HCT116 (cell line): Measurements from ENCODE around the gene METTL27. TPM values are rescaled to one million over a fixed set of nuclear protein-coding genes. Genes with fewer than 3 reads are reported as not detected.

Experiments used
- ATAC-seq: fragments of 200-7000 bp; cut with Tn5 transposase; 2 replicates; pipeline ENCODE4 v1.9.1; 2020; ENCODE audit warnings: mild to moderate bottlenecking, moderate library complexity
- BruUV-seq: library from RNA; stranded (reverse); fragments of 400-500 nt; replicated peaks from 2 replicates; lab custom pipeline; 2021; lab: Mats Ljungman, UMichigan
- CTCF ChIA-PET: fragments of 300-600 bp; sonication (Branson Sonifier 250); formaldehyde crosslinking; loops from one replicate; lab custom pipeline; 2021; ENCODE audit warnings: antibody characterized with exemption; lab: Charles Lee
- POLR2A ChIA-PET: fragments of 300-600, 350-600 bp; sonication (Branson Sonifier 250); formaldehyde crosslinking; loops from one replicate; lab custom pipeline; 2021; ENCODE audit warnings: antibody characterized with exemption; lab: Charles Lee
- RAD21 ChIA-PET, 2 experiments: fragments of 300-600 bp; sonication (Branson Sonifier 250); formaldehyde crosslinking; loops; one replicate each; lab custom pipeline; 2023; ENCODE audit warnings: low total read pairs in 2 of 2; ENCODE audit not compliant: uncharacterized antibody in 2 of 2, unreplicated experiment in 2 of 2, low non-redundant PET in 1 of 2; lab: Charles Lee
- DNase-seq: peaks from one replicate; pipeline ENCODE4 v3.0.0-alpha.2; 2010; ENCODE audit warnings: low read depth, low spot score
- H2AFZ ChIP-seq: fragments of 200-600 bp; shearing (Covaris generic), sonication (generic); 2 replicates; pipeline ENCODE4 v1.6.1; 2017; ENCODE audit warnings: low read depth, mixed run types, mixed read lengths, antibody characterized with exemption, low read length; ENCODE audit not compliant: poor library complexity, severe bottlenecking
- H3K27ac ChIP-seq: 2 replicates; pipeline ENCODE4 v1.5.1; 2012; ENCODE audit warnings: low read depth, low read length
- H3K27me3 ChIP-seq: fragments of 200-600 bp; sonication (generic); 2 replicates; pipeline ENCODE4 v1.6.1; 2016; ENCODE audit warnings: mixed run types, low read length, mixed read lengths; ENCODE audit not compliant: insufficient read depth
- H3K36me3 ChIP-seq, 2 experiments: fragments of 200-500 bp in 1 of 2; fragments of 200-600 bp in 1 of 2; sonication (Bioruptor generic) in 1 of 2; sonication (generic) in 1 of 2; 2 replicates each; pipeline versions ENCODE4 v1.5.1 to v1.6.1; 2014 to 2016; ENCODE audit warnings: low read length in 2 of 2, inconsistent platforms in 1 of 2, mixed read lengths in 1 of 2, mixed run types in 1 of 2; ENCODE audit not compliant: insufficient read depth in 2 of 2, control insufficient read depth in 1 of 2
- H3K4me1 ChIP-seq, 2 experiments: fragments of 200-600 bp in 1 of 2; sonication (generic) in 1 of 2; 2 replicates each; pipeline versions ENCODE4 v1.5.1 to v1.6.1; 2012 to 2017; ENCODE audit warnings: low read length in 2 of 2, inconsistent platforms in 1 of 2, mild to moderate bottlenecking in 1 of 2, mixed read lengths in 1 of 2, mixed run types in 1 of 2, moderate library complexity in 1 of 2; ENCODE audit not compliant: insufficient read depth in 2 of 2, control insufficient read depth in 1 of 2
- H3K4me2 ChIP-seq: fragments of 200-600 bp; sonication (generic); 2 replicates; pipeline ENCODE4 v1.6.1; 2017; ENCODE audit warnings: mixed run types, low read length, mixed read lengths
- H3K4me3 ChIP-seq, 2 experiments: fragments of 200-600 bp in 1 of 2; sonication (generic) in 1 of 2; replicated peaks in 1 of 2; 2 replicates each; pipeline ENCODE4 v1.5.1; 2011 to 2016; ENCODE audit warnings: low read length in 2 of 2, control low read depth in 1 of 2, low read depth in 1 of 2, mild to moderate bottlenecking in 1 of 2, mixed read lengths in 1 of 2, mixed run types in 1 of 2
- H3K79me2 ChIP-seq: fragments of 200-600 bp; sonication (generic); 2 replicates; pipeline ENCODE4 v1.6.1; 2017; ENCODE audit warnings: mild to moderate bottlenecking, mixed run types, low read length, moderate library complexity, mixed read lengths; ENCODE audit not compliant: insufficient read depth
- H3K9ac ChIP-seq: fragments of 200-600 bp; sonication (generic); 2 replicates; pipeline ENCODE4 v1.6.1; 2016; ENCODE audit warnings: low read length, mixed read lengths
- H3K9me2 ChIP-seq: fragments of 200-600 bp; sonication (generic), shearing (Covaris generic); 2 replicates; pipeline ENCODE4 v1.6.1; 2017; ENCODE audit warnings: mixed run types, mild to moderate bottlenecking, moderate library complexity; ENCODE audit not compliant: insufficient read depth
- H3K9me3 ChIP-seq, 2 experiments: fragments of 200-500 bp in 1 of 2; fragments of 200-600 bp in 1 of 2; sonication (Bioruptor generic) in 1 of 2; sonication (generic) in 1 of 2; 2 replicates each; pipeline ENCODE4 v1.6.1; 2014 to 2017; ENCODE audit warnings: low read length in 2 of 2, mixed read lengths in 2 of 2, inconsistent platforms in 1 of 2, low read depth in 1 of 2, mild to moderate bottlenecking in 1 of 2, mixed run types in 1 of 2, moderate library complexity in 1 of 2; ENCODE audit not compliant: control insufficient read depth in 1 of 2, insufficient read depth in 1 of 2
- H4K20me1 ChIP-seq: fragments of 200-600 bp; sonication (generic), shearing (Covaris generic); 2 replicates; pipeline ENCODE4 v1.6.1; 2017; ENCODE audit warnings: mixed run types, mild to moderate bottlenecking, moderate library complexity; ENCODE audit not compliant: insufficient read depth
- CBX3 ChIP-seq: IDR thresholded peaks from 2 replicates; pipeline ENCODE4 v1.6.1; 2012; ENCODE audit warnings: low read depth
- EGR1 ChIP-seq: IDR thresholded peaks from 2 replicates; pipeline ENCODE4 v1.6.1; 2012; ENCODE audit warnings: low read depth
- ELF1 ChIP-seq: IDR thresholded peaks from 2 replicates; pipeline ENCODE4 v1.6.1; 2012; ENCODE audit warnings: low read depth, borderline replicate concordance
- EZH2phosphoT487 ChIP-seq: fragments of 200-600 bp; IDR thresholded peaks from 2 replicates; pipeline ENCODE4 v1.6.1; 2018; ENCODE audit warnings: antibody characterized with exemption, borderline replicate concordance
- FOSL1 ChIP-seq: IDR thresholded peaks from 2 replicates; pipeline ENCODE4 v1.6.1; 2012; ENCODE audit warnings: low read depth
- JUND ChIP-seq: IDR thresholded peaks from 2 replicates; pipeline ENCODE4 v1.6.1; 2012
- POLR2AphosphoS5 ChIP-seq: IDR thresholded peaks from 2 replicates; pipeline ENCODE4 v1.6.1; 2011; ENCODE audit warnings: mild to moderate bottlenecking, low read depth, low read length, moderate library complexity
- RAD21 ChIP-seq: IDR thresholded peaks from 2 replicates; pipeline ENCODE4 v1.6.1; 2012; ENCODE audit warnings: low read depth, mild to moderate bottlenecking
- SP1 ChIP-seq: IDR thresholded peaks from 2 replicates; pipeline ENCODE4 v1.6.1; 2012; ENCODE audit warnings: low read depth
- SRF ChIP-seq: IDR thresholded peaks from 2 replicates; pipeline ENCODE4 v1.6.1; 2012; ENCODE audit warnings: low read depth
- TCF7L2 ChIP-seq: IDR thresholded peaks from 2 replicates; pipeline ENCODE4 v1.7.0; 2011; ENCODE audit warnings: borderline replicate concordance, inconsistent platforms; ENCODE audit not compliant: insufficient read depth, insufficient read length; ENCODE audit errors: extremely low read depth
- YY1 ChIP-seq: IDR thresholded peaks from 2 replicates; pipeline ENCODE4 v1.6.1; 2011; ENCODE audit warnings: low read length, low read depth, moderate library complexity, mild to moderate bottlenecking; ENCODE audit not compliant: insufficient replicate concordance; ENCODE audit errors: extremely low read depth
- ZFX ChIP-seq: fragments of 450-650 bp; IDR thresholded peaks from 2 replicates; pipeline ENCODE4 v1.6.1; 2017
- intact Hi-C: fragments of 100-400 bp; cut with micrococcal nuclease; formaldehyde crosslinking; loops from 2 replicates; pipeline ENCODE4 v1.10.0; 2022
- total RNA-seq: library from RNA; stranded (reverse); gene quantifications from one replicate; pipeline ENCODE4 v1.2.1, GENCODE V29; 2021; ENCODE audit not compliant: unreplicated experiment
- TF ChIP-seq, protein P1 (sequence below), 3 experiments: fragments of 200-600 bp in 1 of 3; sonication (generic) in 1 of 3; IDR thresholded peaks in 2 of 3; conservative IDR thresholded peaks in 1 of 3; 2 replicates each; pipeline ENCODE4 v1.5.1; 2012 to 2017; ENCODE audit warnings: low read depth in 2 of 3, low read length in 2 of 3, antibody characterized with exemption in 1 of 3, borderline replicate concordance in 1 of 3, control low read depth in 1 of 3, mild to moderate bottlenecking in 1 of 3, mixed read lengths in 1 of 3, mixed run types in 1 of 3, moderate library complexity in 1 of 3; ENCODE audit not compliant: insufficient read depth in 1 of 3
- TF ChIP-seq, protein P2 (sequence below): IDR thresholded peaks from 2 replicates; pipeline ENCODE4 v1.6.1; 2012
- TF ChIP-seq, protein P3 (sequence below): IDR thresholded peaks from 2 replicates; pipeline ENCODE4 v1.6.1; 2012

METTL27 gene
- total RNA-seq, 1 experiment from 2014 or later, result 30.4 TPM

DNA sequence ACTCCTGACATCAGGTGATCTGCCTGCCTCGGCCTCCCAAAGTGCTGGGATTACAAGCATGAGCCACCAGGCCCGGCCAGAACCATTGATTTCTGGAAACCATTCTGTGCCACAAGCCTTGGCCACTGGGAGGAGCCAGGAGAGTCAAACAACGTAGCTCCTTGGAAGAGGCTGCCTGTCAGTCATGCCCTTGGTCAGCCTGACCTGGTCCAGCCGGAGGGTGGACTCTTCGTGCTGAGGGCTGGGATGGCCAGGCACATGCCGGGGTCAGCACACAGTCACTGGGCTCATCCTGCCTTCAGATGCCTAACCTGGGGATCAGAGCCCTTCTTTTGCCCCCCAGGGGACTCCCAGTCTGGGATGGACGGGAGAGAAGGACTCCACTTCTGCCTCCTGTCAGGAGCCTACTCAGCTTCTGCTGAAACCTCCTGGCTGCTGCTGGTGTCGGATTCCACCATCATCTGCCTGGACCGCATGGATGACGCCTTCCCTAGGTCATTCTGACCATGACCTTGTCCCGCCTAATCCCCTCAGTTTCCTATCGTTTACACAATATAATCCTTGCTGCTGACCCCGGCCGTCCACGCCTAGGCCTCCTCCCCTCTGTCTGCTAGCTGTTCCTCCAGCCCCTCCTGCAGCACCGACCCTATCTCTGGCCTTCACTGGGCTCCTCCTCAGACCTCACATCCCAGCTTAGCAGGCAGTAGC lies 49.0 kb upstream of the METTL27 start:
- DNase-seq (no peak), ATAC-seq (peak; percentile 61)
- Histone ChIP-seq H3K4me3 (no peak overlapping the region), H3K4me1 (peaks cover 6 to 24% of the 10 kb centered on the region in 2 experiments), H3K9me3 (no peaks in the 10 kb centered on the region), H3K79me2 (no peaks in the 10 kb centered on the region), H4K20me1 (no peaks in the 10 kb centered on the region), H3K9me2 (no peaks in the 10 kb centered on the region), H3K27me3 (no peaks in the 10 kb centered on the region), H3K36me3 (no peaks in the 10 kb centered on the region), H3K4me2 (no peak overlapping the region), H2AFZ (no peak overlapping the region), H3K27ac (no peak overlapping the region), H3K9ac (no peak overlapping the region)
- ChIA-PET RAD21 (interaction anchor here in 1 of 2 experiments (0.9 kb wide), 1 partner anchor 135 kb away, joined by 4 read pairs; no protein-coding TSS in a partner anchor), POLR2A (no interaction called here), CTCF (interaction anchor here (1.0 to 2.2 kb wide), 3 partner anchors 10 to 135 kb away, joined by 3 to 8 read pairs (median 3); no protein-coding TSS in a partner anchor)
- intact Hi-C loops, result no loop called here
- no TSS peak for BruUV-seq
- TF ChIP-seq FOSL1, result no peak
- peak; percentile 41; the same call in 1 of the 2 replicates for TF ChIP-seq RAD21
- TF ChIP-seq, protein P1, sequence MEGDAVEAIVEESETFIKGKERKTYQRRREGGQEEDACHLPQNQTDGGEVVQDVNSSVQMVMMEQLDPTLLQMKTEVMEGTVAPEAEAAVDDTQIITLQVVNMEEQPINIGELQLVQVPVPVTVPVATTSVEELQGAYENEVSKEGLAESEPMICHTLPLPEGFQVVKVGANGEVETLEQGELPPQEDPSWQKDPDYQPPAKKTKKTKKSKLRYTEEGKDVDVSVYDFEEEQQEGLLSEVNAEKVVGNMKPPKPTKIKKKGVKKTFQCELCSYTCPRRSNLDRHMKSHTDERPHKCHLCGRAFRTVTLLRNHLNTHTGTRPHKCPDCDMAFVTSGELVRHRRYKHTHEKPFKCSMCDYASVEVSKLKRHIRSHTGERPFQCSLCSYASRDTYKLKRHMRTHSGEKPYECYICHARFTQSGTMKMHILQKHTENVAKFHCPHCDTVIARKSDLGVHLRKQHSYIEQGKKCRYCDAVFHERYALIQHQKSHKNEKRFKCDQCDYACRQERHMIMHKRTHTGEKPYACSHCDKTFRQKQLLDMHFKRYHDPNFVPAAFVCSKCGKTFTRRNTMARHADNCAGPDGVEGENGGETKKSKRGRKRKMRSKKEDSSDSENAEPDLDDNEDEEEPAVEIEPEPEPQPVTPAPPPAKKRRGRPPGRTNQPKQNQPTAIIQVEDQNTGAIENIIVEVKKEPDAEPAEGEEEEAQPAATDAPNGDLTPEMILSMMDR (IDR thresholded peaks at IDR 0.05 in 2 of 3, conservative IDR thresholded peaks at IDR 0.05 in 1 of 3; ENCODE audit: borderline replicate concordance in 1 of 3, insufficient read depth in 1 of 3, low read depth in 2 of 3, low read length in 2 of 3), result peak in 2 of 3 experiments; percentile 22 to 23; a peak in 2 of 6 replicates

DNA sequence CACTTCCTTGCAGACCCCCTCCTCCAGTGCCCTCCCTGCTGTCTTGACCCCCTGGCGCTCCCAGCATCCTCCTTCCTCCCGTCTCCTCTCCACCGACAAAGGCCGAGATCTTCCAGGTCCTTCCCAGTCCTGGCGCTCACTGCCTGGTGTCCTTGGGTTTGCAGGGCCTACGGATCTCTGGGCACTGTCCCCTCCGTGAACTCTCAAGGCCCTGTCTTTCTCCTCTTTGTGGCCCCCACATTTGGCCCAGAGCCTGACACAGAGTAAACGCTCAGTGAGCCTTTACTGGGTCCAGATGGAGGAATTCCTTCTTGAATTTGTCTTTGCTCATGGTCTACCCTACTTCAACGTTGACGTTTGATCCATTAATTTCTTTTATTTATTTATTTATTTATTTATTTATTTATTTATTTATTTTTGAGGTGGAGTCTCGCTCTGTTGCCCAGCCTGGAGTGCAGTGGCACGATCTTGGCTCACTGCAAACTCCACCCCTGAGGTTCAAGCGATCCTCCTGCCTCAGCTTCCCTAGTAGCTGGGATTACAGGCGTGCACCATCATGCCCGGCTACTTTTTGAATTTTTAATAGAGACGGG lies 48.3 kb upstream of the METTL27 start:
- CTCF ChIA-PET, result interaction anchor here (1.0 to 2.2 kb wide), 3 partner anchors 9 to 136 kb away, joined by 3 to 8 read pairs (median 3); no protein-coding TSS in a partner anchor
- Histone ChIP-seq H3K9ac (no peak overlapping the region), H2AFZ (no peak overlapping the region), H3K79me2 (no peaks in the 10 kb centered on the region), H3K9me2 (no peaks in the 10 kb centered on the region), H3K4me1 (peaks cover 6 to 22% of the 10 kb centered on the region in 2 experiments), H3K27ac (no peak overlapping the region), H3K27me3 (no peaks in the 10 kb centered on the region), H3K9me3 (no peaks in the 10 kb centered on the region), H3K36me3 (no peaks in the 10 kb centered on the region), H3K4me3 (no peak overlapping the region), H3K4me2 (no peak overlapping the region), H4K20me1 (no peaks in the 10 kb centered on the region)
- ATAC-seq (no peak), DNase-seq (no peak)
- POLR2A ChIA-PET, result no interaction called here
- intact Hi-C loops, result no loop called here
- TF ChIP-seq CBX3 (no peak), TCF7L2 (no peak), SRF (no peak), ELF1 (no peak), EGR1 (no peak), ZFX (no peak), POLR2AphosphoS5 (no peak), JUND (no peak), YY1 (no peak), SP1 (no peak), EZH2phosphoT487 (no peak), FOSL1 (no peak)
- TF ChIP-seq, protein P2, sequence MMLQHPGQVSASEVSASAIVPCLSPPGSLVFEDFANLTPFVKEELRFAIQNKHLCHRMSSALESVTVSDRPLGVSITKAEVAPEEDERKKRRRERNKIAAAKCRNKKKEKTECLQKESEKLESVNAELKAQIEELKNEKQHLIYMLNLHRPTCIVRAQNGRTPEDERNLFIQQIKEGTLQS, result no peak
- TF ChIP-seq, protein P3, sequence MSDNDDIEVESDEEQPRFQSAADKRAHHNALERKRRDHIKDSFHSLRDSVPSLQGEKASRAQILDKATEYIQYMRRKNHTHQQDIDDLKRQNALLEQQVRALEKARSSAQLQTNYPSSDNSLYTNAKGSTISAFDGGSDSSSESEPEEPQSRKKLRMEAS, result no peak
- BruUV-seq, result no TSS peak
- RAD21 ChIA-PET, result interaction anchor here in 1 of 2 experiments (0.9 kb wide), 1 partner anchor 136 kb away, joined by 4 read pairs; no protein-coding TSS in a partner anchor
